Ishikawa (cell line): ENCODE data around the gene C1QTNF3.

Experiments used
- EGR1 ChIP-seq: IDR thresholded peaks from 2 replicates; pipeline ENCODE4 v1.6.1; 2012
- REST ChIP-seq: IDR thresholded peaks from 2 replicates; pipeline ENCODE4 v1.6.1; 2012; ENCODE audit warnings: low read depth, mild to moderate bottlenecking
- TAF1 ChIP-seq: IDR thresholded peaks from 2 replicates; pipeline ENCODE4 v1.6.1; 2012; ENCODE audit warnings: low read depth, mild to moderate bottlenecking
- TF ChIP-seq, protein P1 (sequence below): IDR thresholded peaks from 2 replicates; pipeline ENCODE4 v1.6.1; 2012

- no peak for TF ChIP-seq REST
- TF ChIP-seq, protein P1, sequence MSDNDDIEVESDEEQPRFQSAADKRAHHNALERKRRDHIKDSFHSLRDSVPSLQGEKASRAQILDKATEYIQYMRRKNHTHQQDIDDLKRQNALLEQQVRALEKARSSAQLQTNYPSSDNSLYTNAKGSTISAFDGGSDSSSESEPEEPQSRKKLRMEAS: no peak
- no peak for TF ChIP-seq EGR1
- no peak for TF ChIP-seq TAF1
Measured at GRCh38 chr5:34061993-34062392, 19.0 kb upstream of the C1QTNF3 start.
